HG02759 (cell line): ENCODE data around the gene RBM27.
"Not testable (repeated sequence)": the region's sequence is repeated elsewhere in the genome, so short reads cannot be mapped to it uniquely, and the experiment has no call there.

ENCODE experiments used
- ATAC-seq: cut with Tn5 transposase; IDR thresholded peaks from one replicate; pipeline ENCODE4 v1.9.1; 2021; ENCODE audit warnings: mild to moderate bottlenecking, moderate library complexity; ENCODE audit not compliant: unreplicated experiment

Gene RBM27

DNA sequence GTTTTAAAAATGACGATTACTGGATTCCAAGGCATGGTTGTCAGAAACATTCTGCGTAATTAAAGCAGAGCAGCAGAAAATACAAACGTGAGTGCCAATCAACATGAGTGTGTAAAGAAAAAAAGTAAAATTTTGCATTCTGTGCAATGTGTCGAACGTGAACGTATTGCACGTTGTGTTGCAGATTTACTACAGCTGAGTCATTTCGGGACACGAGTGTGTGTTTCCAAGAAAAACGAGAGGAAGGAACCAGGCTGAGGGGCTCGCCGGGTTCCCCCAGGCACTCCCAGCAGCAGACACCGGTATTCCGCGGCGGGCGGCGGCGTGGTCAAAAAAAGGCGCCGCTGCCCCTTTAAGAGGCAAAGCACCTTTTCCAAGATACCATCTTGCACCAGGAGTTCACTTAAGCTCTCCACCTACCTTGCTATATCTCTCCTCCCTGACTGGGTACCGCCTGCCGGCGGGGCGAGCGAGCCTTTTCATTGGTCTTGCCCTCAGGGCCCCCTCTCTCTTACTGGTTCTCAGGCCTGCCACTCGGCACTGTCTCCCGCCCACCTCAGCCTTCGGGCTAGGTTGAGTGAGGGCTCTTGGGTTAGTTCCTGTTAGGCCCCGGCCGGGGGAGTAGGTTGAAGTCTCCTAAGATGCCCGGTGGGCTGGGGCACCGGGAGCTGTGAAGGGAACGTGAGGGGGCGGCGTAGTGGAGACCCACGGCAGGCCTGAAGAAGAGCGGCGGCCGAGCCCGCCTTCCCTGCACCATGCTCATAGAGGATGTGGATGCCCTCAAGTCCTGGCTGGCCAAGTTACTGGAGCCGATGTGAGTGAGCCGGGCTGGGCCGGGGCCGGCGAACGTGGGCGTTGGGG lies at the start of gene RBM27:
RBM27 (plus strand) TSS at position 595 of the 861 bp plus-strand sequence; CDS start at position 756, 161 bp downstream.
- ATAC-seq = peak; percentile 100

GRCh38 chr5:146158255-146158654 lies 45.1 kb upstream of the RBM27 start:
- no peak for ATAC-seq

DNA sequence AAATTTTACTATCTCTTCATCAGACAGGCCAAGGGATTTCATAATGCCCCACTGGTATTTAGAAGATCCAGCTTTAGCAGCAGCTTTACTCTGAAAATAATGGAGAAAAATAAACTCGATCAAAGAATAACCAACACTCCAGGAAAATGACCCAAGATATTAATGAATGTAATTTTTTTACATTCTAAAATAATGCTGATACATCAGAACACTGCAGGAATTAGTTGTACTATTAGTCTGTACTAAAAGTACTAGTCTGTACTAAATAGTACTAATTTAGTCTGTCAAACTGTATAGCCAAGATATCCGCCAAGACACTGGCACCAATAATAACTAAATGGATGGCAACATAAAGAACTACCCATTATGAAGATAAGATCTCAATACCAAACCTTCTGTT lies 39.0 kb upstream of the RBM27 start:
- ATAC-seq = no peak

DNA sequence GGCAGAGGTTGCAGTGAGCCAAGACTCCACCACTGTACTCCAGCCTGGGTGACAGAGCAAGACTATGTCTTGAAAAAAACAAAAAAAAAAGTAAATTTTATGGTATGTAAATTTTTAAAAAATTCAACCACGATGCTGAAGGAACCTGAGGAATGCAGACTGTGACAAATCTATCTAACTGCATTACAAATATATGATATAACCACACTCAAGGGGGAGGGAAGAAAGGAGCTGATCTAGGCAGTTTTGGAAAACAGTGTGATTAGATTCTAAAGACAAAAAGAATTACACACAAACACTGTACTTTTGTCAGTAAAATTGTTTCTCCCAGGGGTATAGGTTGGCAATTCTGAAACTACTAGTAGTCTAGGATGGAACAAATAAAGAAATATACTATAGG lies 37.9 kb upstream of the RBM27 start:
- ATAC-seq = no peak

- ATAC-seq = no peak
These were observed 37.5 kb upstream of the RBM27 start for GRCh38 chr5:146165903-146166302.

GRCh38 chr5:146169076-146169475 lies 34.3 kb upstream of the RBM27 start:
- ATAC-seq = no peak

DNA sequence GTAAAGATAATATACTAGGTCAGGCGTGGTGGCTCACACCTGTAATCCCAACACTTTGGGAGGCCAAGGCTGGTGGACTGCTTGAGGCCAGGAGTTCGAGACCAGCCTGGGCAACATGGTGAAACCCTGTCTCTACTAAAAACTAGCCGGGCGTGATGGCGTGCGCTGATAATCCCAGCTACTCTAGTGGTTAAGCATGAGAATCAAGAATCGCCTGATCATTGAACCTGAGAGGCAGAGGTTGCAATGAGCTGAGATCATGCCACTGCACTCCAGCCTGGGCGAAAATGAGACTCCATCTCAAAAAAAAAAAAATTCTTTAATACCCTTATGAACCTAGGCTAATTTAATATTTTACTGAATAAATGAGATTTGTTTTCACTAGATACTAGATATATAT lies 30.4 kb upstream of the RBM27 start:
- peak; percentile 63 for ATAC-seq

DNA sequence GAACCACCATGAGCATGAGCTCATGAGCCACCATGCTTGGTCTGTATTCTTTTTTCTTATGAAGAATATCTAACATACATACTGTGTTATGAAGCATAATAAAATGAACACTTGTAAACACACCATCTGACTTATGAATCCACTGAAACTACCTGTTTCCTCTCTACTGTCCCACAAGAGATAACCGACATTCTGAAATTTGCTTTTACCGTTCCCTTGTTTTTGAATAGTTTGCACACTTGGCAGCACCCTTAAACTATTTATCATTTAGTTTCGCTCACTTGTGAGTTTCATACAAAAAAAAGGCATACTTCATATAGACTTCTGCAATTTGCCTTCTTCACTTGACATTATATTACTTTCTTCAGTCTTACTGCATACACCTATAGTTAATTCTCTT lies 29.8 kb upstream of the RBM27 start:
- peak; percentile 90 for ATAC-seq

- no peak for ATAC-seq
These were observed 26.6 kb upstream of the RBM27 start for GRCh38 chr5:146176805-146177204.

DNA sequence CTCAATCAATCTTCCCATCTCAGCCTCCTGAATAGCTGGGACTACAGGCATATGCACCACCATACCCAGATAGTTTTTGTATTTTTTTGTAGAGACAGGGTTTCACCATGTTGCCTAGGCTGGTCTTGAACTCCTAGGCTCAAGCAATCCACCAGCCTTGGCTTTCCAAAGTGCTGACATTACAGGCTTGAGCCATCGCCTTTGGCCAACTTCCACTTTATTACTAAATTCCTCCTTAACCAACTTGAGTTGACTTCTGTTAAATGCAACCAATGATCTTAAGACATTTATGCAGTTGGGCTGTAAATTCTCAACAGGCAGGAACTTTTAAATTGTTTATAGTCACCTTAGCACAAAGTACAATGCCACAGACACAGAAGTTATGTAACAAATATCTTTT lies 23.7 kb upstream of the RBM27 start:
- ATAC-seq = no peak

DNA sequence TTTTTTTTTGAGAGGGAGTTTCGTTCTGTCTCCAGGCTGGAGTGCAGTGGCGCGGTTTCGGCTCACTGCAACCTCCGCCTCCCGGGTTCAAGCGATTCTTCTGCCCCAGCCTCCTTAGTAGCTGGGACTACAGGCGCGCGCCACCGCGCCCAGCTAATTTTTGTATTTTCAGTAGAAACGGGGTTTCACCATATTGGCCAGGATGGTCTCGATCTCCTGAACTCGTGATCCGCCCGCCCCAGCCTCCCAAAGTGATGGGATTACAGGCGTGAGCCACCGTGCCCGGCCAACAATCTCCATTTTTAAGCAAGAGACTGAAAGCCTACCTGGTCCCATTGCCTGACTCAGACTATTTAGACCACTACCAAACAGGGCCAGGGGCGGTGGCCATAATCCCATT lies 20.0 kb upstream of the RBM27 start:
- not testable (repeated sequence) for ATAC-seq

- no peak for ATAC-seq
These were observed 18.2 kb upstream of the RBM27 start for GRCh38 chr5:146185161-146185560.

- no peak for ATAC-seq
These were observed 15.0 kb upstream of the RBM27 start for GRCh38 chr5:146188358-146188757.

DNA sequence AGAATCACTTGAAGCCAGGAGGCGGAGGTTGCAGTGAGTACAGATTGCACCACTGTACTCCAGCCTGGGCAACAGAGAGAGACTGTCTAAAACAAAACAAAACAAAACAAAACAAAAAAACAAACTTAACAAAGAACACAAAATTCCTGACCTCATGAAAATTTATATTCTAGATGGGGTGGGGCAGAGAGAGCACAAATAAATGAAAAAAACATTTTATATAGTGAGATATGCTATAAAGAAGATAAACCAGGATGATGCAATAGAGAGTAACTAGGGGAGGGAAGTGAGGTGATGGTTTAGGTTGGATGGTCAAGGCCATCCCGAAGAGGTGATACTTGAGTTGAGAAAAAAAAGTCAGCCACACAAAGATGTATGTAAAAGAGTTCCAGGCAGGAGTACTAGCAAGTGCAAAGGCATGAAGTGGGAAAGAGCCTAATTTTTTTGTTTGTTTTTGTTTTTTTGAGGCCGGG lies 10.8 kb upstream of the RBM27 start:
- ATAC-seq = no peak

DNA sequence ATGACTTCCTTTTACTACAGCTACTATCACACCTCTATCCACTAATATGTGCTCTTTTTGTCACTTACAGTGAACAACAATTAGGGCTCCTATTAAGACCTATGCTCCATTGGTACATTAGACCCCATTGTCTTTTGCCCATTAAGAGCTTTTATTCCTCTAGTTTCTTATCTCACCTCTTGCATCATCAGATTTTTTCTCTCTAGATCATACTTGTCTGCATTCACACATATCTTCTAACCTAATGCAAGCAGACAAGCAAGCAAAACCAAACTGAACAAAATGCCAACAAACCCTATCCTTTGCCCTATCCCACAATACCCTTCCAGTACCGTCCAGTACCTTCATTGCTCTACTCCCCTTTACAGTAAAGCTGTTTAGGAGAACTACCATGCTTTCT lies 10.1 kb upstream of the RBM27 start:
- no peak for ATAC-seq

GRCh38 chr5:146194997-146195396 lies 8.4 kb upstream of the RBM27 start:
- ATAC-seq = not testable (repeated sequence)

GRCh38 chr5:146196459-146197048 lies 6.9 kb upstream of the RBM27 start:
- ATAC-seq = no peak

DNA sequence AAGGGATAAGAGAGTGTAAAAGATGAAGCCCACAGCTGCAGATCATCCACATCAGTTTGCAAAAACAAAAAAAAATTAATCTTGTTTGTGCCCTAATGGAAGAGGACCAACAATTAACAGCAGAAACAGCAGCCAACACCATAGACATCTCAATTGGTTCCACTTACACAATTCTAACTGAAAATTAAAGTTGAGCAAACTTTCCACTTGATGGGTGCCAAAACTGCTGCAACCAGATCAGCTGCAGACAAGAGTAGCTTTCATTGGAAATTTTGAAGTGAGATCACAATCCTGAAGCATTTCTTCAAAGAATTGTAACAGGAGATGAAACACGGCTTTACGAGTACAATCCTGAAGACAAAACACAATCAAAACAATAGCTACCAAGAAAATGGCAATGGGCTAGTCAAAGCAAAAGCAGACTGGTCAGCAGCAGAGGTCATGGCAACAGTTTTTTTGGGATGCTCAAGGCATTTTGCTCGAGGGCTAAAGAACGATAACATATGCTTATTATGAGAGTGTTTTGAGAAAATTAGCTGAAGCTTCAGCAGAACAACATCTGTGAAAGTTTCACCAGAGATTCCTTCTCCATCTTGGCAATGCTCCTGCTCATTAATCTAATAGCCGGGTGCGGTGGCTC lies 4.1 kb upstream of the RBM27 start:
- ATAC-seq = no peak

- ATAC-seq = not testable (repeated sequence)
These were observed 1.6 kb upstream of the RBM27 start for GRCh38 chr5:146201795-146202194.

DNA sequence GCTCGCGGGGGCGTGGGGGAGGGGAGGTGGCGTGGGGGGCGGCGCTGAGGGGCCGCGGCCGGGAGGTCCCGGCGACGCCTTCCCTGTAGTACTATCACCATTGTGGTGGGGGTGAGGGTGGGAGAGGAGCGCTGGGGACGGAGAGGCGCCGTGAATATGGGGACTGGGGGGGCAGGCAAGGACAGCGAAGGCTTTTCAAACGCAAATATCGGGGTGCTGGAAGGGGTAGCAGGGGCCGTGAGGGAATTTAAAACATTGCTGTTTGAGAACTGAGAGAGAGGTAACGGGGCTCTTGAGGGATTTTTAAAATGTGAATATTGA lies 427 bp downstream of the RBM27 start:
- ATAC-seq = no peak

GRCh38 chr5:146205499-146206202 lies 2.2 kb downstream of the RBM27 start:
- ATAC-seq = no peak
